ENCODE results near the gene TMEM72.
A peak's percentile ranks its signal among the peaks of the same experiment; 100 is the strongest.

Gene TMEM72

DNA sequence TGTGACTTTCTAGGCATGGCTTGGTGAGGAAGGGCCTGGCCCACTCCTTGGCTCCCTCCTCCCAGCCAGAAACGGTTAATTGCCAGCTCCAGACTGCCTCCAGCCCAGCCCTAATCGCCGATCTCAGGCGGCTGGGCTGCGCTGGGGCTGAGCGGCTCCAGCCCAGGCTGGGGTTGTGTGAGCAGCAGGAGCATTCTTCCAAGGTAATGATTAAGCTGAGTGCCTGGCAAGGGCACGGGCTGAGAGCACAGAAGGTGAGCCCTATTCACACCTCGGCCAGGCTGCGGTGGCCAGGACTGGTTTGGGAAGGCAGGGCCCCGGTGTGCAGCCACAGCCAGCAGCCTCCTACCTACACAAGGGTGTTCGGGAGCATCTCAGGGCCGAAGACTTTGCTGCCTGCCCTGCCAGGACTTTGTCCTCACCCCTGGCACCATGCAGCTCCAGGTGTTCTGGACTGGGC, at the start of gene TMEM72:
Gene TMEM72, plus strand, starts transcription at position 257 of the 460 bp plus-strand sequence. Its CDS starts 176 bp downstream, at position 433.
- TF ChIP-seq, protein P1, sequence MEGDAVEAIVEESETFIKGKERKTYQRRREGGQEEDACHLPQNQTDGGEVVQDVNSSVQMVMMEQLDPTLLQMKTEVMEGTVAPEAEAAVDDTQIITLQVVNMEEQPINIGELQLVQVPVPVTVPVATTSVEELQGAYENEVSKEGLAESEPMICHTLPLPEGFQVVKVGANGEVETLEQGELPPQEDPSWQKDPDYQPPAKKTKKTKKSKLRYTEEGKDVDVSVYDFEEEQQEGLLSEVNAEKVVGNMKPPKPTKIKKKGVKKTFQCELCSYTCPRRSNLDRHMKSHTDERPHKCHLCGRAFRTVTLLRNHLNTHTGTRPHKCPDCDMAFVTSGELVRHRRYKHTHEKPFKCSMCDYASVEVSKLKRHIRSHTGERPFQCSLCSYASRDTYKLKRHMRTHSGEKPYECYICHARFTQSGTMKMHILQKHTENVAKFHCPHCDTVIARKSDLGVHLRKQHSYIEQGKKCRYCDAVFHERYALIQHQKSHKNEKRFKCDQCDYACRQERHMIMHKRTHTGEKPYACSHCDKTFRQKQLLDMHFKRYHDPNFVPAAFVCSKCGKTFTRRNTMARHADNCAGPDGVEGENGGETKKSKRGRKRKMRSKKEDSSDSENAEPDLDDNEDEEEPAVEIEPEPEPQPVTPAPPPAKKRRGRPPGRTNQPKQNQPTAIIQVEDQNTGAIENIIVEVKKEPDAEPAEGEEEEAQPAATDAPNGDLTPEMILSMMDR (IDR thresholded peaks at IDR 0.05; ENCODE audit: borderline replicate concordance, insufficient read depth, low read depth, low read length): no peak
- no peak within 1 kb of the TSS for H3K4me3 ChIP-seq (ENCODE audit: low read depth, low read length)

DNA sequence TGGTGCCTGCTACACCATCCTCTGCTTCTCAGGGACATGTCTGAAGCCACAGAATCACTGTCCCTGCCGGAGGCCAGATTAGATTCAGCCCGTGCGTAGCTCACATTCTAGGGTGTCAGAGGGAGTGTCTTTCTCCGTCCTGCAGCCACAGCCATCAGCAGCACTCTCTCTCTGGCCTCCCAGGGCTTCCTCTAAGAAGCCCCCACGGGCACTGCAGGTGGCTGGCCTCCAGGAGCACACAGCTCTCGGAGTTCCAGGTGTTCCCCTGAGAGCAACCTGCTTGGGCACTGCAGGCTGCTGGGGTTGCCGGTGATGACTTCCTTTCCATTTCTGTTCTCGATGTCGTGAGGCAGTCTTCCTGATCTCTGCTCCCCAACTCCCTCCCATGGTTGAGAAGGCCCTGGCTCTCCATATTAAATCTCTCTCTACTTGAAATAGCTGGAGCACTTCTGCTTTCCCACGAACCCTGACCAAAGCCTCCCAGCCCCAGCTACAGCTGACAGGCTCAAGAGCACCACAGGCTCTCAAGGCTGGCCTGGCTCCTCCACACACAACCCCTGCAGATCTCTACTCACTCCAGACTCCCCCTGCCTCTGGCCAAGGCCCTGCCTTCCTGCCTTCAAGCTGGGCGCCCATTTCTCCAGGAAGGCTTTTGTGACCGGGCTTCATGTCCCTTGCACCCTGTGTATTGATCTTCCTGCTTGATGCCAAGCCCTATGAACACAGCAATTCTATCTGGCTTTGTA, 49.0 kb upstream of the TMEM72 start:
- H3K4me3 ChIP-seq (ENCODE audit: low read depth, low read length): no peak overlapping the region
- TF ChIP-seq, protein P1 (IDR thresholded peaks at IDR 0.05; ENCODE audit: borderline replicate concordance, insufficient read depth, low read depth, low read length): no peak

DNA sequence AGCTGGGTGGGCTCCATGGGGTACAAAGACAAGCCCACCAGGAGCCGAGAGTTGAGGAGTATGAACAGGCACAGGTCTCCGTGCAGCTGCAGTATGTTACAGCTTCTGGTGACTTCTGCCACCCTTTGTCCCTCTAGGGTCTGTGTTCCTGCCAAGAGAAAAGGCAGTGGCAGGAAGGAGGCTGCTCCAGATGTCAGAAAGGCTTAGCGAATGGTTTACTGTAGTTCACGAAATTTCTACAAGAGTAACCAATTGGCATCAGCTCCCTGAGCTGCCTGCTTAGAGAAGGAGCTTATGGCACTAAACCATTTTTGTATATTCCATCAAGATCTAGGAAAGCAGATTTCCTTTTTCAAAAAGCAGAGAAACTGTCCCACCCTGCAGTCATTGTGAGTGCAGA, 48.2 kb upstream of the TMEM72 start:
- TF ChIP-seq, protein P1 (IDR thresholded peaks at IDR 0.05; ENCODE audit: borderline replicate concordance, insufficient read depth, low read depth, low read length): no peak
- no peak overlapping the region for H3K4me3 ChIP-seq (ENCODE audit: low read depth, low read length)

DNA sequence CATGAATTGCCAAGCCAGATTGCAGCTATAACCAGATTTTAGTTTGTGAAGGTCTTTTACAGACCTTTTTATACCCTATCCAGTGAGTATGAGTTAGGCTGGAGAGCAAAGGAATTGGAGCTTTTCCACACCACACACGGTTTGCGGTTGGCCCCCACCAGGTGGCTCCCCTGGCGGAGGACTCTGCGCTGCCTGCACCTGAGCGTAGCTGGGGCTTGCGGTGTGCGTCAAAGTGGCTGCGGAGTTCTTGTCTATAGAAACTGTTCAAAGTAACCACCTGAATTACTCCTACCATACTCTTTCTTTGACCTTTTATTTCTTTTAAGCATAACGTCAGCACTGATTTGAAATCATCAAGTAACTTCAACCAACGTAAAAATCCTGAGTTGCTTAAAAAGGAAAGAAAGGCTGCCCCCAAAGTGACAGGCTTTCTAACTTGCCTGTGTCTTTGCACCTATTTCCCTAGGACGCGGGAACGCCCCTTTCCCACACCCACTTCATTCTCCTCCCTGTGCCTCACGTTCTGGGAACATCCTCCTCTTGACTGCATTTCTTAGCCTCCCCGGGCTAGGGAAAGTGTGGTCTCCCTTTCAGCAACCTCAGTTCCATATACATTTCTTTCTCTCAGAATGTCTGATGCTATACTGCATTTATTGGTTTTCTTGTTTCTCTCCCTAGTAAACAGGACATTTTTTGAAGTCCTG, 47.6 kb upstream of the TMEM72 start:
- TF ChIP-seq, protein P1 (IDR thresholded peaks at IDR 0.05; ENCODE audit: borderline replicate concordance, insufficient read depth, low read depth, low read length): no peak
- H3K4me3 ChIP-seq (ENCODE audit: low read depth, low read length): no peak overlapping the region

DNA sequence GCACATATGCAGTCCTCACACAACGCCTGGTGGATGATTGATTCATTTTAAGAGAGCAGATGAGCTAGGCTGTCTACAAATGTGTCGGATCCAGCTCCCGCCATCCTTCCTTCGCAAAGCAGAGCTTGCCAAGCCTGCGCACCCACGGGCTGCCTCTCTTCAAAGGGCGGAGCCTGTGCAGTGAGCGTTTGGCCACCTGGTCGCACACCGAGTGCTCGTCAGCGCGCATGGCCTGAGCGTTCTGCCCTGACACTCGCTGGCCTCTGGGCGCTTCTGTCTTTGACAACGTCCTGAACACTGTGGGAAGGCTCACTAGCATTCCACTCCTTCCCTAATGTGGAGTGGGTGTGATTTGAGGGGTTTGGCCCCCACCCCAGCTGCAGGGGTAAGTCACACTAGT, 47.1 kb upstream of the TMEM72 start:
- no peak overlapping the region for H3K4me3 ChIP-seq (ENCODE audit: low read depth, low read length)

DNA sequence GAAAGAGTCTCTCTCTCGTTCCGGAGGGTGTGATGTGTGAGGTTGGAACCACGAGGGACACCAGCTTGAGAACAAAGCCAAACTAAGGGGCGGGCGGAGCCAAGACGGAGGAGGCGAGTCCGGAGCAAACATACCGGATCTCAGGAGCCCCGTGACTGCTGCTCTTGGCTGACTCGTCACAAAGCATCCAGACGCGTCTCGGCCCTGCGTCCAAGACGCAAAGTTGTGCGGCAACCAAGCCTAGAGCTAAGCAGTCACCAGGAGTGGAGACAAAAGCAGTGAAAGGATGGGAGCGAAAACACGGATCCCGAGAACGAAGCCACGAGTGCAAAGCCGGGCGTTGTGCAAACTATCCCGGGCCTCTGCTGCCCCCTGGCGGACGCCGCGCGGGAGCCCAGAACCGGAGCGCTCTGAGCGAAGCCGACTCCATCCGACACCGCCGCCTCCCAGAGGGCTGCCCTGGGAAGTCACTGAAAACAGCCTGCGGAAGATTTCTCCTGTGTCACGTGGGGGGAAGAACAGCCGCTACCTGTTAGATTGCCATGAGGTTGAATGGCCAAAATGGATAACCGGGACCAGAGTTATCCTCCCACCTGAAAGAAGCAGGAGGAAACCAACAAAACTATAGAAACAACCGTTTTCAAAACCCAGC, 46.4 kb upstream of the TMEM72 start:
- TF ChIP-seq, protein P1 (IDR thresholded peaks at IDR 0.05; ENCODE audit: borderline replicate concordance, insufficient read depth, low read depth, low read length): peak; percentile 97
- H3K4me3 ChIP-seq (ENCODE audit: low read depth, low read length): peak overlapping the region; percentile 50

More for the DNA sequence above, 47.1 kb upstream of the TMEM72 start:
- TF ChIP-seq, protein P1 (IDR thresholded peaks at IDR 0.05; ENCODE audit: borderline replicate concordance, insufficient read depth, low read depth, low read length): no peak
